ENCODE measurements around the gene EPB41L1.

The EPB41L1 gene

GRCh38 chr20:36234771-36235320 is 80.3 kb downstream of the EPB41L1 start:
- no peak for DNase-seq

DNA sequence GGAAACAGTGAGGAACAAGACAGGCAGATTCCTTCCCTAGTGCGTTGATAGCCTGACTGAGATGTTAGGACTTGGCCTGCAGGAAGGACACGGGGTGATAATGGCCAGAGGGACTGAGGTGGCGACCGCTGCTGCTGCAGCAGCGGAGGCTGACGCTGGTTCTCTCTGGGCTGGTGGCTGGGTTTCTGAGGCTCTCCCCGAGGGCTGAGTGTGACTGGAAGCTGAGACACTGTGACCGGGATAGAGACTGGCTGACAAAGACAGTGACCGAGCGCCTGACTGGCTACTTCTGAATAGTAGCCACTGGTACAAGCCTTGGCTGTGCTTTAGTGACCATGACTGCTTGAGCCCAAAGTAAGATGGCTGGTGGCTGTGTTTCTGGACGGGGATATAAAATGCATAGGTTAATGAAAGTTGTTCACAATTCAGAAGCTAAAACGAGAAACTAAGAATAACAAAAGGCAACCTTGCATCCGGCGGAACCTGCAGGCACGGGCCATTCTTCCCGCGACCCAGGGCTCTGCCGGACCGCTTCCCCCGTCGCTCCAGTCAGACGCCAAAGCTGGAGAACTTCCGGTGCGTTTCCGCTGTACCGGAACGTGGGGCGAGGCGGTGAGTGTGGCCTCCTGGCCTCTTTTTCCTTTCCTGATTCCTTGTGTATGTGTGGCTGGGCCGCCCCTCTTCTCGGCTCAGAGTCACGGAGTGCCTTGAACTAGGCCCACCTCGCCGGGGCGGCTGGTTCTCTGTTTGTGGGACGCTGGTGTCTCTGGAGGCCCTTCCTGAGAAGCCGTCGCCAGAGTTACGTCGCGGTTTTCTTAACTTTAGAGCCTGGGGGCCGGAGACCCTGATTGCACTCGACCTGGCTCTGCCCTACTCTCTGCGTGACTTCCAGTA is 81.6 kb downstream of the EPB41L1 start, which contains the start of gene AAR2:
TSS of gene AAR2 (plus strand) at position 587 of the 894 bp plus-strand sequence. CDS start 3,391 bp downstream, outside the sequence.
- DNase-seq, result peak; percentile 90

GRCh38 chr20:36236786-36237121 is 82.2 kb downstream of the EPB41L1 start:
- no peak for DNase-seq

- DNase-seq, result no peak
Measured at GRCh38 chr20:36237477-36237876, 82.9 kb downstream of the EPB41L1 start.

DNA sequence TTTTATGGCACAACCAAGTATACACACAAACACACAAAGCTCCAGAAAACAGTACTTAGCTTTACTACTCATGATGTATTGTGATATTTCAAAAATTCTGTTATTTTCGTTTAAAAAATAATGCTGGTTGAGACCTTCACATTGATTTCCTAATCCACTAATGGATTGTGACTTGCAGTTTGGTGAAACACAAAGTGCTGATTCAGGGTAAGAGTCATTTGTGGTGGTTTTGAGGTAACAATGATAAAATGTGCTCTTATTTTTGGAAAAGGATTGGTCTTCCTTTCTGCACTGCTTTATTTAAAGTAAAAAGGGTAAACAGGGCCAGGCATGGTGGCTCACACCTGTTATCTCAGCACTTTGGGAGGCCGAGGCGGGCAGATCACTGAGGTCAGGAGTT is 83.6 kb downstream of the EPB41L1 start:
- DNase-seq, result no peak

- no peak for DNase-seq
Measured at GRCh38 chr20:36238760-36239159, 84.2 kb downstream of the EPB41L1 start.

GRCh38 chr20:36240076-36240475 is 85.5 kb downstream of the EPB41L1 start:
- DNase-seq, result no peak

GRCh38 chr20:36241678-36242077 is 87.1 kb downstream of the EPB41L1 start:
- DNase-seq, result no peak

DNA sequence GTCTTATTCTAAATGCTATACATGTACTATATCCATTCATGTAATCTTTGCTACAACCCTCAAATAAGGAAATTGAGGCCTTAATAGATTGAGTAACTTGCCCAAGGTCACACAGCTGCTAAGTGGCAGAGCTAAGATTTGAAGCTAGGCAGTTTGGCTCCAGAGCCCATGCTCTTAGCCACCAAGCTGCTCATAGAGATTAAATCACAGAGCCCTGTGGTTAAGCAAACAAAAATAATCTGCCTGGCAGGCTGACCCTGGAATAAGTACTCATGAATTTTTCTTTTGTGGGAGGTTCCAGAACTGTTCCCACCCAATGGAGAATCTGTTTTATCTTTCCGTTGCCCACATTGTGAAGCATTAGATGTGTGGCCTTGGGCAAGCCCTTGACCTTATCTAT is 89.2 kb downstream of the EPB41L1 start:
- DNase-seq, result no peak

DNA sequence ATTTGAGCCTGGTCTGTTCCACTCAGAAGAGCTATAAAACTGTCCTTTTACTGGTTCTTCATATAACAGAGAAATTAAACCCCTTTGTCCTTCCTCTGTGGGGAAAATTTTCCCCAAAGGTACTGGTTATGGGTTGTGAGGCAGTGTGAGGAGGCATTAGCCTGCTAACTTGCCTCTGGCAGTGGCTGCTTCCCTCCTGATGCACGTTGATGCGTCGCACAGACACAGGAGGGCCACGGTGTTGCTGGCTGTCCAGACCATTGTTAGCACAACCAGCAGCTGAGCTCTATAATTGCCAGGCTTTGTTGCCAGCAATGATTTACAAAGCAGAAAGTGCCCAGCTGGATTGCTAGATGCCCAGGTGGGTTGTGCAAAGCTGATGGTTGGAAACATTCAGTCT is 91.9 kb downstream of the EPB41L1 start:
- DNase-seq, result no peak

DNA sequence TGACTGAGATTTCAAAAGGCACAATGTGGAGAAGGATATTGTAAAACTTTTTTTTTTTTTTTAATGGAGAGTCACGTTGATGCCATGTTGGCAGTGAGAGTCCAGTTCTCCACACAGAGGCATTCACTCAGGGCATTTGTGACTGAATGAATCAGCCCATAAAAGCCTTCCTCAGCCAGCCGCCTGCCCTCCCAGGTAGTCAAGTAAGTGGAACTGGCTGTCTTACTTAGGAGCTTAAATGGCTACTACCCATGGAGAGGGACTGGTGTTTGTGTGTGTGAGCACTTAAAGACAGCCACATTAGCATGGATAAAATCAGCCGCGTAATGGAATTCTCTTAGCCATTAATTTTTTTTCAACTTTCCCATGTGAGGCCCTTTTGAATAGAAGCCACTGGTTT is 94.3 kb downstream of the EPB41L1 start:
- no peak for DNase-seq

DNA sequence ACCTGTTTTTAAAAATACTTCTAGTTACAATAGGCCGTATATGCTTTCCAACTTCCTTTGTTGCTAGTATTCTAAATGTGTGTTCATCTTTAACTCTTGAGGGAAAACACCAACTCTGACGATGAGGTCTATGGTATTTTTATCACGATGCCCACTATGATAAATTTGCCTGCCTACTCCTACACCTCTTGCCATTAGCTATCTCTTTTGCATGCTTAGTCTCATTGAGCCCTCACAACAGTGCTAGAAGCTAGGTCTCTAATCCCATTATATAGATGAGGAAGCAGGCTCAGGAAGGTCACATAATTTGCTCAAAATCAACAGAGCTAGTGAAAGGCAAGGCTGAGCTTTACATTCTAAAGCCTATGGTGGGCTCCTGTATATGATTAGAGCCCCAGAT is 94.9 kb downstream of the EPB41L1 start:
- DNase-seq, result no peak

GRCh38 chr20:36251426-36251825 is 96.9 kb downstream of the EPB41L1 start:
- DNase-seq, result no peak

GRCh38 chr20:36252511-36252910 is 98.0 kb downstream of the EPB41L1 start:
- DNase-seq, result no peak

- no peak for DNase-seq
Measured at GRCh38 chr20:36253036-36253435, 98.5 kb downstream of the EPB41L1 start.

DNA sequence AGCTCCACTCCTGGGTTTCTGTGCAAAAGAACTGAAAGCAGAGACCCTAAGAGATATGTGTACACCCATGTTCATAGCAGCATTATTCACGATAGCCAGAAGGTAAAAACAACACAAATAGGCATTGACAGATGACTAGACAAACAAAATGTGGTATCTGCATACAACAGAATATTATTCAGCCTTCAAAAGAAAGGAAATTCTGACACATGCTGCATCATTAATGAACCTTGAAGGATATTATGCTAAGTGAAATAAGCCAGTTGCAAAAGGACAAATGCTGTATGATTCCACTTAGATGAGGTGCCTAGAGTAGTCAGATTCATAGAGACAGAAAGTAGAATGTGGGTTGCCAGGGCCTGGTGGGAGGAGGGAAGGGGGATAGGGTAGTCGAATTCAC is 99.5 kb downstream of the EPB41L1 start:
- DNase-seq, result no peak

DNA sequence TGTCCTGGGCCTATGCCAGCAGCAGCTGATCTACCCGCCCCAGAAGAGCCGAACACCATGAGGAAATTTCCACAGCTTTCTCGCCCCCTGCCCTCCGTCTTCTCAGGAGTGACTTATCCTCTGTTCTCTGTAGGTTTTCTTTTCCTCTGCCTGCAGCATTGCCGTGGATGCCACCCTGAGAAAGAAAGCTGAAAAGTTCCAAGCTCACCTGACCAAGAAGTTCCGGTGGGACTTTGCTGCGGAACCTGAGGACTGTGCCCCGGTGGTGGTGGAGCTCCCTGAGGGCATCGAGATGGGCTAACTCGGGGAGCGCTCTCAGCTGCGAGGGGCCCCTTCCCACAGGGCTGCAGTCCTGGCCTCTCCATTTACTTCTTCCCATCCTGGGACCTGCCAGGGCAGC is 100.9 kb downstream of the EPB41L1 start:
- DNase-seq, result no peak

- no peak for DNase-seq
Measured at GRCh38 chr20:36259177-36260061, 104.9 kb downstream of the EPB41L1 start.

DNA sequence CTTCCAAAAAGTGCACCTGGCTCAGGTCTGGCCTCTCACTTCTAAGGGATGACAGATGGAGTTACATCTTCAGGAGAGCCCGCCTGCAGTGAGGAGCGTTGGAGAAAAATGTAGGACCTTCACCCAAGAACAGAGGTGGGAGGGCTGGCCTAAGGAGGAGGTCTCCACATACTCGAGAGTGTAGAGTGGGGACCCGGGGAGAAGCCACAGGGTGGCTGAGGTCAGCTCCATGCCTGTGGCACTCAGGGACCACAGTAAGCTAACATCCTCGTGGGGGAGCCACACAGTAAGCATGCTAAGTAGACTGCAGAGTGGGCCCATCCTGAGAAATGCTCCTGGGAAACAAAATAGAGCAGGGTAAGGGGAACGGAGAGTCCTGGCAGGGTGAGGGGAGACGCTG is 105.8 kb downstream of the EPB41L1 start:
- no peak for DNase-seq

DNA sequence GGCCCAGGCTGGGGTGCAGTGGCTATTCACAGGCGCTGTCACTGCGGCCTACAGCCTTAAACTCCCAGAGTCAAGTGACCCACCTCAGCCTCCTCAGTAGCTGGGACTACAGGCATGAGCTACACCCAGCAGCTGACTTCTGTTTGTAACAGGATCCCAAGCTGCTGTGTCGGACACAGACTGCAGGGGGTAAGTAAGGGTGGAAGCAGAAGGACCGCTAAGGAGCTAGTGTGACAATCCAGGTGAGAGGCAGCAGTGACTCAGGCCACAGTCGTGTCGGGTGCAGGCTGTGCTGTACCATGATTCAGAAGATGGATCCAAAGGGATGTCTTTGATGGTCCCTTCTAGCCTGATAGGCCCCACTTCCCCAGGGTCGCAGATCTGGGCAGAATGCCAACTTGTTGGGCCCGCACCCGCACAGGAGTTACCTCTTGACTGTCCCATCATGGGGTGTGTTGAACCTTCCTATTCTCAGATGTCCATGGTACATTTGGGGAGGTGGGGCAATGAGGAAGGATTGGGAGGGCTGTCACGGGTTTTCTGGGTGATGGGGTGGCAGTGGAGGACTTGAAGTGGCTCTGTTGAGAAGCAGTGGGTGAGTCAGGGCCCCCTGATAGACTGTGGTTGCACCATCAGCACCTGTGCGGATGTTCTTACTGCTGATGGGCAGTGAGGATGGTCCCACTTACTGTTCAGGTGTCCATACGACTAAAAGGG is 107.0 kb downstream of the EPB41L1 start:
- peak; percentile 22 for DNase-seq

GRCh38 chr20:36262440-36262839 is 107.9 kb downstream of the EPB41L1 start:
- no peak for DNase-seq

DNA sequence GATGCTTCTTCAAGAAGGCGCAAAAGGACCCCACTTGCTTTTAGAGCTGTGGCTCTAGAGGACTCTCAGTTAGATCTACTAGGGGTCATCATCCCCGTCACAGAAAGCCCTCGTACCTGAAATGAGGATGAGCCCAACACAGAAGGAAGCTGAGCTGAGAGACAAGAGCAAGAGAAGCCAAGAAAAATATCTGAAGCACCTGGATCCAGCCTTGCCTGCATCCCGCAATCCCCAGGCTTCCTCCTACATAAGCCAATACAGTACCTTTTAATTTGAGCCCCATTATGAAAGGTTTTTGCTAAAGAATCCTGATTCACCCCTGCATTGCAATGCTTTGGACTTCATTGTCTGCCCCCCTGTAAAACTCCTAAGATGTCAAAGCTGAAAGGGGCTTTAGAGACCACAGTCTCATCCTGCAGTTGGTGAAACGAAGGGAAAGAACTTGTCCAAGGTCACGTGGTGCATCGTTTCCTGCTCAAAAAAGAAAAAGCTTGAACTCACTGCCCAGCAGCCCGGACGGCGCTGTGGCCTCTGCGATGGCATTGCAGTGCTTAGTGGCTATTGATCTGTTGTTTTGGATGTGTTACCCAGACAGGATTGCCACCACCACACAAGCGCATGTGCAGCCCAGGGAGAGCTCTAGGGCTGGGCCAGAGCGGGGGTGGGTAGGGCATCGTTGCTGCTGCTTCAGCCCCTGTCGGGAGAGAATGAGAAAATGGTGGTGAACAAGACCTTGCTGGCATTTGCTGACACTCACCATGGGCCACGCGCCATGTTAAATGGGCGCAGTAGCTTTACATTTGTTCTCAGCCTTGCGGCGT is 110.1 kb downstream of the EPB41L1 start:
- no peak for DNase-seq

All from DMS53 (cell line).